Prostate gland (tissue), 2 donors: ENCODE data around the gene ACTN1.

Source experiments
- POLR2A ChIP-seq: fragments of 450-650 bp; IDR thresholded peaks from one replicate; pipeline ENCODE4 v1.6.1; 2016; ENCODE audit warnings: antibody characterized with exemption, mild to moderate bottlenecking
- POLR2AphosphoS5 ChIP-seq: sonication (generic); formaldehyde crosslinking; IDR thresholded peaks from one replicate; pipeline ENCODE4 v1.6.1; 2017; ENCODE audit warnings: antibody characterized with exemption
- TF ChIP-seq, protein P1 (sequence below), 4 experiments: fragments of 200-600 bp in 2 of 4; fragments of 450-650 bp in 2 of 4; sonication (generic) in 2 of 4; IDR thresholded peaks; 1 replicate in 3 of 4; 2 replicates in 1 of 4; pipeline ENCODE4 v1.5.1; 2016 to 2019; ENCODE audit warnings: antibody characterized with exemption in 4 of 4, mild to moderate bottlenecking in 2 of 4, moderate library complexity in 2 of 4

DNA sequence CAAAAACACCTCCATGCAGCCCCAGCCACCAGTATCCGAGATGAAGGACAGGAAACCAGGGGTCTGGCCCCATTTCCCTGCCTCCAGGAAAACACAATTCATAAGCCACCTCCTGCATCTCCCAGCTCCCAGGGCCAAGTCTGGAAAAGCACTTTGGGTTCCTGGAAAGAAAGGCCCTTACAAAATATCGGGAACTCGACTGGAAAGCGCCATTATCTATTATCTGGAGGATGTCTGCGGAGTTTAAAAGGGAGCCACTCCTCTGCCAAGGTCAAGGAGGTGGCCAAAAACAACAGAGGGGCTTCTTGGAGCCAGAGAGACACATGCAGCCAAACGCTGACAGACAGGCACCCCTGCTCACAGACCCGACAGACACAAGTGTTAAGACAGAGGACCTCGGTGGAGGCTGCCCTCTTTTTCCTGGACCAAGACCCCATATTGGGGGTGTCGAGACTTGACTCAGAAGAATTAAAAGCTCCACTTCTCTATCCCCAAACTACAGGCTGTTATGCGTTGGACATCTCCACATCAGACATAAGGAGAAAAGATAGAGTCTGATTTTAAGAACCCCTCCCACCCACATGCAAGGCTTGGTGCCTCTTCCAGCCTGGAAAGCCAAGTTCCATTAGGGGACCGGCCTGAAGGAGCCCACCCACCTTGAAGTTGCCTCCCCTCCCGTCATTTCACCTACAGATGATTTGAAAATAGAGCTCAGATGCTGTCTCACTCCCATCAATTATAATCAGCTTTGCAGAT, 9.6 kb downstream of the ACTN1 start:
- TF ChIP-seq POLR2AphosphoS5 (no peak), POLR2A (no peak)
- TF ChIP-seq, protein P1, sequence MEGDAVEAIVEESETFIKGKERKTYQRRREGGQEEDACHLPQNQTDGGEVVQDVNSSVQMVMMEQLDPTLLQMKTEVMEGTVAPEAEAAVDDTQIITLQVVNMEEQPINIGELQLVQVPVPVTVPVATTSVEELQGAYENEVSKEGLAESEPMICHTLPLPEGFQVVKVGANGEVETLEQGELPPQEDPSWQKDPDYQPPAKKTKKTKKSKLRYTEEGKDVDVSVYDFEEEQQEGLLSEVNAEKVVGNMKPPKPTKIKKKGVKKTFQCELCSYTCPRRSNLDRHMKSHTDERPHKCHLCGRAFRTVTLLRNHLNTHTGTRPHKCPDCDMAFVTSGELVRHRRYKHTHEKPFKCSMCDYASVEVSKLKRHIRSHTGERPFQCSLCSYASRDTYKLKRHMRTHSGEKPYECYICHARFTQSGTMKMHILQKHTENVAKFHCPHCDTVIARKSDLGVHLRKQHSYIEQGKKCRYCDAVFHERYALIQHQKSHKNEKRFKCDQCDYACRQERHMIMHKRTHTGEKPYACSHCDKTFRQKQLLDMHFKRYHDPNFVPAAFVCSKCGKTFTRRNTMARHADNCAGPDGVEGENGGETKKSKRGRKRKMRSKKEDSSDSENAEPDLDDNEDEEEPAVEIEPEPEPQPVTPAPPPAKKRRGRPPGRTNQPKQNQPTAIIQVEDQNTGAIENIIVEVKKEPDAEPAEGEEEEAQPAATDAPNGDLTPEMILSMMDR (IDR thresholded peaks at IDR 0.05), result no peak
